ENCODE results near the gene COL6A1. TPM values are rescaled to one million over a fixed set of nuclear protein-coding genes. Genes with fewer than 3 reads are reported as not detected.
A peak's percentile ranks its signal among the peaks of the same experiment; 100 is the strongest.

The COL6A1 gene
- total RNA-seq, 2 donors from 2014 or later, result 39.8 to 131 TPM

DNA sequence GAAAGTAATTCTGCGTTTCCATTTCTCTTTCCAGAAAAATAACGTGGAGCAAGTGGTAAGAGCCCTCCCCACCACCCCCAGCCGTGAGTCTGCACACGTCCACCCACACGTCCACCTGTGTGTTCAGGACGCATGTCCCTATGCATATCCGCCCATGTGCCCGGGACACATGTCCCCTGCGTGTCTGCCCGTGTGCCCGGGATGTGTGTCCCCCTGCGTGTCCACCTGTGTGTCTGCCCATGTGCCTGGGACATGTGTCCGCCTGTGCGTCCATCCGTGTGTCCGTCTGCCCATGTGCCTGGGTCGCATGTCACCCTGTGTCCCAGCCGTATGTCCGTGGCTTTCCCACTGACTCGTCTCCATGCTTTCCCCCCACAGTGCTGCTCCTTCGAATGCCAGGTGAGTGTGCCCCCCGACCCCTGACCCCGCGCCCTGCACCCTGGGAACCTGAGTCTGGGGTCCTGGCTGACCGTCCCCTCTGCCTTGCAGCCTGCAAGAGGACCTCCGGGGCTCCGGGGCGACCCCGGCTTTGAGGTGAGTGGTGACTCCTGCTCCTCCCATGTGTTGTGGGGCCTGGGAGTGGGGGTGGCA, 5.6 kb downstream of the COL6A1 start:
- DNase-seq, result no peak
- Histone ChIP-seq H3K27me3 (peaks cover 7% of the 10 kb centered on the region), H3K4me1 (no peaks in the 10 kb centered on the region), H3K9ac (ENCODE audit: low read depth in 2 of 2, low read length in 2 of 2) (no peak overlapping the region), H3K36me3 (no peaks in the 10 kb centered on the region), H3K27ac (no peak overlapping the region), H3K9me3 (no peaks in the 10 kb centered on the region), H3K4me3 (no peak overlapping the region)
- intact Hi-C loops (cut with DNase I), result no loop called here
- TF ChIP-seq, protein P1, sequence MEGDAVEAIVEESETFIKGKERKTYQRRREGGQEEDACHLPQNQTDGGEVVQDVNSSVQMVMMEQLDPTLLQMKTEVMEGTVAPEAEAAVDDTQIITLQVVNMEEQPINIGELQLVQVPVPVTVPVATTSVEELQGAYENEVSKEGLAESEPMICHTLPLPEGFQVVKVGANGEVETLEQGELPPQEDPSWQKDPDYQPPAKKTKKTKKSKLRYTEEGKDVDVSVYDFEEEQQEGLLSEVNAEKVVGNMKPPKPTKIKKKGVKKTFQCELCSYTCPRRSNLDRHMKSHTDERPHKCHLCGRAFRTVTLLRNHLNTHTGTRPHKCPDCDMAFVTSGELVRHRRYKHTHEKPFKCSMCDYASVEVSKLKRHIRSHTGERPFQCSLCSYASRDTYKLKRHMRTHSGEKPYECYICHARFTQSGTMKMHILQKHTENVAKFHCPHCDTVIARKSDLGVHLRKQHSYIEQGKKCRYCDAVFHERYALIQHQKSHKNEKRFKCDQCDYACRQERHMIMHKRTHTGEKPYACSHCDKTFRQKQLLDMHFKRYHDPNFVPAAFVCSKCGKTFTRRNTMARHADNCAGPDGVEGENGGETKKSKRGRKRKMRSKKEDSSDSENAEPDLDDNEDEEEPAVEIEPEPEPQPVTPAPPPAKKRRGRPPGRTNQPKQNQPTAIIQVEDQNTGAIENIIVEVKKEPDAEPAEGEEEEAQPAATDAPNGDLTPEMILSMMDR (IDR thresholded peaks at IDR 0.05), result no peak

DNA sequence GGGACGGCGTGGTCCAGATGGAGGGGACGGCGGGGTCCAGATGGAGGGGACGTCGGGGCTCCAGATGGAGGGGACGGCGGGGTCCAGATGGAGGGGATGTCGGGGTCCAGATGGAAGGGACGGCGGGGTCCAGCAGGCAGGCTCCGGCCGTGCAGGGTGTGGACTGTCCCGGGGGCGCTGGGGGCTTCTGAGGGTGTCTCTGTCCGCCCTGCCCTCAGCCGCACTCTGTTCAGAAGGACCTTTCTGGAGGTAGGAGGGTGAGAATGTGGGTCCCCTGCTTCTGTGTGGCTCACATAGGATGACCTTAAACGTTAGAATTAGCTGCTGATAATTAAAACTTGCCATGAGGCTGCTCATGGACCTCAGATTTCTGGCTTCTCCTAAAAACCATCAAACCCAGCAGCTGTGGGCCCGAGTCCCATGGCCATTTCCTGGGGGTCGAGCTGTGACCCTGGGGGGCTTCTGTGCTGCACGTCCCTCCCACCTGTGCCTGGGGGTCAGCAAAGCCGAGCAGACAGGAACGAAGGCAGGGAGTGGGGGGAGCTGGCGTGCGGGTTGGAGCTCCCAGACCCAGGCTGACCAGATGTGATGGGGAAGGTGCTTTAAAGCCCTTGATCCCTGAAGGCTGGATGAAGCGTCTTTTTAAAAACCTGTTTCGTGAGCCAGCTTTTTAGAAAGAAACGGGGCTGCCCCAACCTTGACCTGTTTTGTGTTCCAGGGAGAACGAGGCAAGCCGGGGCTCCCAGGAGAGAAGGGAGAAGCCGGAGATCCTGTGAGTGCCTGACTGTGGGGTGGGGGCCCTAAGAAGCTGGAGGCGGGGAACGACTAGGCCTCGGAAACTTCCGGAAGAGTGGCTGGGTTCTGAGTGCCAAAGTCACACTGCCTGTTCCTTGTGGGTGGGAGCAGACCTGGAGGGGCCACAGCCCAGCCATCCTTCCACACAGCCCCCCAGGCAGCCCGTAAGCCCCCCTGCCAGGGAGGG, 7.1 kb downstream of the COL6A1 start:
- DNase-seq, result no peak
- no peaks in the 10 kb centered on the region for H3K27me3 ChIP-seq
- no peak overlapping the region for H3K9ac ChIP-seq (ENCODE audit: low read depth in 2 of 2, low read length in 2 of 2)
- intact Hi-C loops (cut with DNase I), result no loop called here
- H3K9me3 ChIP-seq, result no peaks in the 10 kb centered on the region
- no peaks in the 10 kb centered on the region for H3K4me1 ChIP-seq
- TF ChIP-seq, protein P1 (IDR thresholded peaks at IDR 0.05), result no peak
- no peak overlapping the region for H3K4me3 ChIP-seq
- no peak overlapping the region for H3K27ac ChIP-seq
- H3K36me3 ChIP-seq, result no peaks in the 10 kb centered on the region

DNA sequence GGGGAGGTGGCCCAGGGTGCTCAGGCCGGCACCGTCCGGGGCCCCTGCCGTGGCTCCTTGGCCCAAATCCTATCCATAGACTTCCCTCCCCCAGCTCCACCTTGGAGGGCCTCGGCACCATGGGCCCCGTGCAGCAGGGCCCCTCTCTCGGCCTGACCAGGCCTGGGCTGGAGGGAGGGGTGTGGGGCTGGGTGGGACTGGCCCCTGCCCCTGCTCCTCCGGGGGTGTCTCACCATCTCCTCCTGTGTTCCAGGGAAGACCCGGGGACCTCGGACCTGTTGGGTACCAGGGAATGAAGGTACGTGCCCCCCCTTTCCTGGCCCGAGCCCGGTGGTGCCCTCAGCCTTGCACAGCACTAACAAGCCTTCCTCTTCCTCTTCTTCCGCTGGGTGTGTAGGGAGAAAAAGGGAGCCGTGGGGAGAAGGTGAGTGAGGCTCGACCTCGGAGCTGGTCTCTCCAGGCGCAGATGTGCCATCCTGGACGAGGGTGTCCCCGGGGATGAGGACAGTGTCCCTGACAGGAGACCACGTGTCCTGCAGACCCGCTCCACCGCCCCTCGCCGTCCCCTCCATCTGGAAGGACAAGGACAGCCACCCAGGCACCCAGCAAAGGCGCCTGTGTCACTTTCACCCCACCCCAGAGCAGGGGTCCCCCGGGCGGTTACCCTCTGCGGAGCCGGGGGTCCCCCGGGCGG, 7.9 kb downstream of the COL6A1 start:
- H3K36me3 ChIP-seq, result no peaks in the 10 kb centered on the region
- DNase-seq, result no peak

DNA sequence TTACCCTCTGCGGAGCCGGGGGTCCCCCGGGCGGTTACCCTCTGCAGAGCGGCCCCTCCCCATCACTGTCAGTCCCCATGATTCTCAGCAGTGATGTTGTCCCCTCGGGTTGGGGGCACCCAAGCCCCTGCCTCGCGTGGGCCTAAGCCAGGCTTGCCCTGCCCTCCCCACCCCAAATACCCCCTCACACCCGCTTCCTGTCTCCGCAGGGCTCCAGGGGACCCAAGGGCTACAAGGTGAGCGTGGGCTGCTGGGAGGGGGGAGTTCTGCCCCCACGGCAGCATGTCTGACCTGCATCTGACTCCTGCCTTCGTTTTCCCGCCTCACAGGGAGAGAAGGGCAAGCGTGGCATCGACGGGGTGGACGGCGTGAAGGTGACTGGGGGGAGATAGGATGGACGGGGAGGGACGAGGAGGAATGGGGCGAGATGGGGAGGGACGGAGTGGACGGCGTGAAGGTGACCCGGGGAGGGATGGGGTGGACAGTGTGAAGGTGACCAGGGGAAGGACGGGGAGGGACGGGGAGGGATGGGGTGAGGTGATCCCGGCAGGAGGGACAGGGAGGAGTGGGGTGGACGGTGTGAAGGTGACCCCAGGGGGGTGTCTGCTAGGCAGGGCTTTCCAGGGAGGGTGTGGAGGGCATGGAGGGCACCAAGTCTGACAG, 8.6 kb downstream of the COL6A1 start:
- Histone ChIP-seq H3K36me3 (no peaks in the 10 kb centered on the region), H3K27ac (no peak overlapping the region), H3K4me1 (no peaks in the 10 kb centered on the region), H3K9me3 (no peaks in the 10 kb centered on the region), H3K9ac (ENCODE audit: low read depth in 2 of 2, low read length in 2 of 2) (no peak overlapping the region), H3K4me3 (no peak overlapping the region), H3K27me3 (no peaks in the 10 kb centered on the region)
- TF ChIP-seq, protein P1 (IDR thresholded peaks at IDR 0.05), result no peak
- DNase-seq, result peak; percentile 14
- intact Hi-C loops (cut with DNase I), result no loop called here

More for the DNA sequence above, 7.9 kb downstream of the COL6A1 start:
- intact Hi-C loops (cut with DNase I), result no loop called here
- Histone ChIP-seq H3K27ac (no peak overlapping the region), H3K27me3 (no peaks in the 10 kb centered on the region), H3K9me3 (no peaks in the 10 kb centered on the region), H3K4me3 (no peak overlapping the region), H3K4me1 (no peaks in the 10 kb centered on the region), H3K9ac (ENCODE audit: low read depth in 2 of 2, low read length in 2 of 2) (no peak overlapping the region)
- TF ChIP-seq, protein P1 (IDR thresholded peaks at IDR 0.05), result no peak

All from colonic mucosa (tissue), 4 donors.